NK-92 (cell line): Measurements from ENCODE around the gene TGOLN2.

Experiments
- DNase-seq: peaks from one replicate; lab custom pipeline; 2025; ENCODE audit not compliant: unreplicated experiment; lab: John Stamatoyannopoulos, UW

Gene TGOLN2

GRCh38 chr2:85269959-85270358, 57.8 kb downstream of the TGOLN2 start:
- no peak for DNase-seq
